IMR-90 (cell line): ENCODE measurements around the gene TM7SF2. TPM values are rescaled to one million over a fixed set of nuclear protein-coding genes. Genes with fewer than 3 reads are reported as not detected.

Source experiments
- ATAC-seq: fragments of 200-7000 bp; cut with Tn5 transposase; 2 replicates; pipeline ENCODE4 v1.9.1; 2020; ENCODE audit warnings: low read depth, mild to moderate bottlenecking, moderate library complexity
- BruUV-seq: library from RNA; stranded (reverse); fragments of 400-500 nt; replicated peaks from 2 replicates; lab custom pipeline; 2021; lab: Mats Ljungman, UMichigan
- CTCF ChIA-PET: fragments of 300-600 bp; formaldehyde crosslinking; extraction: SDS; loops from one replicate; lab custom pipeline; 2021; ENCODE audit warnings: antibody characterized with exemption; lab: Yijun Ruan, JAX
- POLR2A ChIA-PET: fragments of 300-600 bp; sonication (Branson Sonifier 250); formaldehyde crosslinking; loops from one replicate; lab custom pipeline; 2022; ENCODE audit warnings: antibody characterized with exemption; ENCODE audit not compliant: unreplicated experiment; lab: Charles Lee
- DNase-seq: peaks from one replicate; pipeline ENCODE4 v3.0.0; 2013
- H2AFZ ChIP-seq: replicated peaks from 2 replicates; pipeline ENCODE3; 2013; ENCODE audit warnings: low read length, mild to moderate bottlenecking; ENCODE audit not compliant: poor library complexity
- H2AK5ac ChIP-seq: 2 replicates; pipeline ENCODE4 v1.6.1; 2013; ENCODE audit warnings: low read depth, low read length, inconsistent platforms
- H2AK9ac ChIP-seq: replicated peaks from 2 replicates; pipeline ENCODE3; 2013; ENCODE audit warnings: mild to moderate bottlenecking, low read depth, low read length, moderate library complexity; ENCODE audit not compliant: poor library complexity
- H2BK120ac ChIP-seq: 2 replicates; pipeline ENCODE4 v1.6.1; 2013; ENCODE audit warnings: low read depth, low read length, inconsistent platforms
- H2BK15ac ChIP-seq: 3 replicates; pipeline ENCODE4 v1.6.1; 2013; ENCODE audit warnings: low read depth, low read length, inconsistent platforms
- H2BK20ac ChIP-seq: 2 replicates; pipeline ENCODE4 v1.6.1; 2013; ENCODE audit warnings: low read depth, mild to moderate bottlenecking, inconsistent platforms, low read length, moderate library complexity
- H2BK5ac ChIP-seq: 2 replicates; pipeline ENCODE4 v1.6.1; 2013; ENCODE audit warnings: mild to moderate bottlenecking, low read depth, low read length, inconsistent platforms; ENCODE audit not compliant: poor library complexity, severe bottlenecking
- H3K14ac ChIP-seq: replicated peaks from 2 replicates; pipeline ENCODE4 v1.6.1; 2013; ENCODE audit warnings: low read depth, low read length, inconsistent platforms
- H3K18ac ChIP-seq: 2 replicates; pipeline ENCODE4 v1.6.1; 2013; ENCODE audit warnings: low read depth, low read length, control low read depth
- H3K23ac ChIP-seq: 2 replicates; pipeline ENCODE4 v1.6.1; 2013; ENCODE audit warnings: low read depth, low read length, inconsistent platforms
- H3K27ac ChIP-seq: 2 replicates; pipeline ENCODE4 v1.5.1; 2013; ENCODE audit warnings: mild to moderate bottlenecking, control low read depth, low read length; ENCODE audit not compliant: insufficient read depth
- H3K27me3 ChIP-seq: 2 replicates; pipeline ENCODE4 v1.6.1; 2013; ENCODE audit warnings: low read length; ENCODE audit not compliant: control insufficient read depth, insufficient read depth
- H3K36me3 ChIP-seq: 2 replicates; pipeline ENCODE4 v1.6.1; 2013; ENCODE audit warnings: low read length, mixed read lengths; ENCODE audit not compliant: control insufficient read depth, insufficient read depth
- H3K4ac ChIP-seq: 2 replicates; pipeline ENCODE4 v1.6.1; 2013; ENCODE audit warnings: low read depth, low read length, inconsistent platforms
- H3K4me1 ChIP-seq: 2 replicates; pipeline ENCODE4 v1.6.1; 2013; ENCODE audit warnings: low read length, mixed read lengths; ENCODE audit not compliant: control insufficient read depth, insufficient read depth
- H3K4me2 ChIP-seq: 2 replicates; pipeline ENCODE4 v1.6.1; 2013; ENCODE audit warnings: low read depth, mild to moderate bottlenecking, control low read depth, low read length, moderate library complexity
- H3K4me3 ChIP-seq: 2 replicates; pipeline ENCODE4 v1.5.1; 2013; ENCODE audit warnings: low read depth, mild to moderate bottlenecking, control low read depth, low read length, moderate library complexity; ENCODE audit not compliant: insufficient read depth
- H3K56ac ChIP-seq: 2 replicates; pipeline ENCODE4 v1.6.1; 2013; ENCODE audit warnings: low read length, inconsistent platforms; ENCODE audit not compliant: insufficient read depth; ENCODE audit errors: extremely low read depth
- H3K79me1 ChIP-seq, 2 experiments: 2 replicates each; pipeline ENCODE4 v1.6.1; 2013; ENCODE audit warnings: low read length in 2 of 2, inconsistent platforms in 1 of 2, low read depth in 1 of 2
- H3K9ac ChIP-seq: 2 replicates; pipeline ENCODE4 v1.6.1; 2013; ENCODE audit warnings: low read depth, low read length, control low read depth
- H3K9me1 ChIP-seq: 2 replicates; pipeline ENCODE4 v1.6.1; 2013; ENCODE audit warnings: low read length, inconsistent platforms; ENCODE audit not compliant: insufficient read depth
- H3K9me3 ChIP-seq: 2 replicates; pipeline ENCODE4 v1.6.1; 2013; ENCODE audit warnings: low read length; ENCODE audit not compliant: control insufficient read depth, insufficient read depth
- H4K20me1 ChIP-seq: 2 replicates; pipeline ENCODE4 v1.6.1; 2013; ENCODE audit warnings: low read length, inconsistent platforms; ENCODE audit not compliant: insufficient read depth
- H4K5ac ChIP-seq: 2 replicates; pipeline ENCODE4 v1.6.1; 2013; ENCODE audit warnings: mild to moderate bottlenecking, low read depth, low read length, control low read depth
- H4K8ac ChIP-seq, 2 experiments: 2 replicates each; pipeline ENCODE4 v1.6.1; 2013; ENCODE audit warnings: low read depth in 2 of 2, low read length in 2 of 2, control low read depth in 1 of 2, inconsistent platforms in 1 of 2
- H4K91ac ChIP-seq: 2 replicates; pipeline ENCODE4 v1.6.1; 2013; ENCODE audit warnings: low read depth, low read length, inconsistent platforms; ENCODE audit not compliant: insufficient read depth
- CHD1 ChIP-seq: IDR thresholded peaks from 2 replicates; pipeline ENCODE4 v1.6.1; 2012; ENCODE audit warnings: low read depth, low read length, improper control_type of control experiment
- MAZ ChIP-seq: IDR thresholded peaks from 2 replicates; pipeline ENCODE4 v1.6.1; 2012; ENCODE audit warnings: low read depth, mild to moderate bottlenecking, low read length, improper control_type of control experiment, moderate library complexity, borderline replicate concordance
- MXI1 ChIP-seq: IDR thresholded peaks from 2 replicates; pipeline ENCODE4 v1.6.1; 2012; ENCODE audit warnings: low read depth, mild to moderate bottlenecking, low read length, moderate library complexity, borderline replicate concordance
- NFE2L2 ChIP-seq: fragments of 150-350 bp; IDR thresholded peaks from 2 replicates; pipeline ENCODE4 v1.6.1; 2016; ENCODE audit warnings: low read depth, mild to moderate bottlenecking, low read length
- RAD21 ChIP-seq: IDR thresholded peaks from 2 replicates; pipeline ENCODE4 v1.6.1; 2012; ENCODE audit warnings: low read length, improper control_type of control experiment
- WGBS, 2 experiments: methylation state at CpG; one replicate each; pipeline versions ENCODE4 v1.1.5 to v1.1.7; 2013; ENCODE audit warnings: missing lambda C conversion rate in 2 of 2; ENCODE audit not compliant: insufficient read length in 1 of 2; ENCODE audit errors: extremely low coverage in 2 of 2; 5-methylcytosine and 5-hydroxymethylcytosine counted together
- dilution Hi-C: fragments of 300-500 bp; cut with HindIII; formaldehyde crosslinking; loops from one replicate; pipeline ENCODE4 v1.14.3; 2018; ENCODE audit warnings: low sequenced_read_pairs; ENCODE audit not compliant: unreplicated experiment
- in situ Hi-C: fragments of 300-500 bp; cut with MboI; formaldehyde crosslinking; loops from 3 replicates; pipeline ENCODE4 v1.14.3; 2019; ENCODE audit warnings: low sequenced_read_pairs, inconsistent platforms, mixed read lengths
- intact Hi-C: fragments of 100-400 bp; cut with micrococcal nuclease; formaldehyde crosslinking; loops from 2 replicates; pipeline ENCODE4 v1.10.0; 2022
- polyA plus RNA-seq, 3 experiments: library from polyadenylated mRNA; depleted of rRNA; stranded (reverse); fragments of >200 nt; gene quantifications; 2 replicates each; pipeline ENCODE4 v1.2.3, GENCODE V29; 2012; ENCODE audit warnings: low replicate concordance in 1 of 3
- total RNA-seq: library from RNA; depleted of rRNA; stranded (reverse); fragments of >200 nt; gene quantifications from 2 replicates; pipeline ENCODE4 v1.2.3, GENCODE V29; 2012
- TF ChIP-seq, protein P1 (sequence below): conservative IDR thresholded peaks from 2 replicates; pipeline ENCODE4 v1.5.1; 2012; ENCODE audit warnings: mild to moderate bottlenecking, low read depth, low read length, improper control_type of control experiment

The TM7SF2 gene
- total and polyA plus RNA-seq, 2 of the 4 experiments (the other 2 are of a cell fraction) = 5.7 to 7.6 TPM

DNA sequence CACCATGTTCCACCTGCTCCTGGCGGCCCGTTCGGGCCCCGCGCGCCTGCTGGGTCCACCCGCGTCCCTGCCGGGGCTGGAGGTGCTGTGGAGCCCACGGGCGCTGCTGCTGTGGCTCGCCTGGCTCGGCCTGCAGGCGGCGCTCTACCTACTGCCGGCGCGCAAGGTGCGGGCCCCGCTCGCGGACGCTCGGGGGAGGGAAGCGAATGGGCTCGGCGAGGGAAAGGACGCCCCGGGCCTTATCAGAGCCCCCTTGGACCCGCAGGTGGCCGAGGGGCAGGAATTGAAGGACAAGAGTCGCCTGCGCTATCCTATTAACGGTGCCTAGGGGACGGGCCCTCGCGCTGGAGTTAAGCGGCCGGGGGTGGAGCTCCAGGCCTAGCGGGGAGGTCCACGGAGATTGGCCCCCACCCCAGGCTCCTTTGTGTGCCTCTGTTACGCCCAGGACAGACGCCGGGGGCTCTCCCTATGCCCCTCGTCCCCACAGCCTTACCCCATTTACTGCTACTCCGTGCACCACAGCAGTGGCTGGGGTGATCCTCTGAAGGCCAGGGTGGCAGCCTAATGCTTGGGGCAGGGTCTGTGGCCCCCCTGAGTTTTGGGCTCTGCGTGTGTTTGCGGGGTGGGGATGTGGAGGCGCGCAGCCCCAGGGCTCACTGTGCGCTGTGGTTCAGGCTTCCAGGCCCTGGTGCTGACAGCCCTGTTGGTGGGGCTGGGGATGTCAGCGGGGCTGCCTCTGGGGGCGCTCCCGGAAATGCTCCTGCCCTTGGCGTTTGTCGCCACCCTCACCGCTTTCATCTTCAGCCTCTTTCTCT, 1.1 kb downstream of the TM7SF2 start:
- intact Hi-C loops = loop anchor here (5.0 kb wide), 1 partner anchor 140 kb away; no protein-coding TSS in a partner anchor

More for the DNA sequence above, 1.1 kb downstream of the TM7SF2 start:
- ATAC-seq = peak; percentile 44
- POLR2A ChIA-PET = no interaction called here
- Histone ChIP-seq H3K27me3 (no peaks in the 10 kb centered on the region), H2AFZ (peak overlapping the region; percentile 95), H3K18ac (no peak overlapping the region), H3K56ac (no peak overlapping the region), H3K27ac (no peak overlapping the region), H2BK20ac (no peak overlapping the region), H3K4me2 (peak overlapping the region; percentile 88), H2BK15ac (no peak overlapping the region), H4K5ac (peak overlapping the region; percentile 72), H3K4ac (peak overlapping the region; percentile 62), H3K4me1 (peaks cover 20% of the 10 kb centered on the region), H2BK5ac (no peak overlapping the region), H4K20me1 (peaks cover 11% of the 10 kb centered on the region; the same call in 1 of the 2 replicates), H3K9ac (peak overlapping the region; percentile 16; the same call in 1 of the 2 replicates), H4K8ac (peak overlapping the region; percentile 5 to 88; a peak in 3 of 4 replicates), H3K79me1 (peaks cover 0 to 29% of the 10 kb centered on the region in 2 experiments), H2BK120ac (no peak overlapping the region), H4K91ac (no peak overlapping the region; the same call in 1 of the 2 replicates), H3K23ac (no peak overlapping the region), H3K9me1 (0 out of 2 replicates have a peak, but pooled peaks cover 2% of the 10 kb centered on the region), H3K9me3 (no peaks in the 10 kb centered on the region), H2AK5ac (peak overlapping the region; percentile 13; the same call in 1 of the 2 replicates), H3K14ac (0 out of 2 replicates have a peak overlapping the region, but pooled peaks have one; percentile 45), H2AK9ac (peak overlapping the region; percentile 92), H3K4me3 (peak overlapping the region; percentile 43), H3K36me3 (peaks cover 9% of the 10 kb centered on the region)
- CTCF ChIA-PET = interaction anchor here (1.0 to 3.5 kb wide), 2 partner anchors 14 to 72 kb away, joined by 3 to 15 read pairs; partner anchors contain the start of gene SAC3D1
- TF ChIP-seq NFE2L2 = no peak
- TF ChIP-seq, protein P1, sequence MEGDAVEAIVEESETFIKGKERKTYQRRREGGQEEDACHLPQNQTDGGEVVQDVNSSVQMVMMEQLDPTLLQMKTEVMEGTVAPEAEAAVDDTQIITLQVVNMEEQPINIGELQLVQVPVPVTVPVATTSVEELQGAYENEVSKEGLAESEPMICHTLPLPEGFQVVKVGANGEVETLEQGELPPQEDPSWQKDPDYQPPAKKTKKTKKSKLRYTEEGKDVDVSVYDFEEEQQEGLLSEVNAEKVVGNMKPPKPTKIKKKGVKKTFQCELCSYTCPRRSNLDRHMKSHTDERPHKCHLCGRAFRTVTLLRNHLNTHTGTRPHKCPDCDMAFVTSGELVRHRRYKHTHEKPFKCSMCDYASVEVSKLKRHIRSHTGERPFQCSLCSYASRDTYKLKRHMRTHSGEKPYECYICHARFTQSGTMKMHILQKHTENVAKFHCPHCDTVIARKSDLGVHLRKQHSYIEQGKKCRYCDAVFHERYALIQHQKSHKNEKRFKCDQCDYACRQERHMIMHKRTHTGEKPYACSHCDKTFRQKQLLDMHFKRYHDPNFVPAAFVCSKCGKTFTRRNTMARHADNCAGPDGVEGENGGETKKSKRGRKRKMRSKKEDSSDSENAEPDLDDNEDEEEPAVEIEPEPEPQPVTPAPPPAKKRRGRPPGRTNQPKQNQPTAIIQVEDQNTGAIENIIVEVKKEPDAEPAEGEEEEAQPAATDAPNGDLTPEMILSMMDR = peak; percentile 70
- peak; percentile 16; the same call in 1 of the 2 replicates for TF ChIP-seq RAD21
- TF ChIP-seq MAZ = peak; percentile 24; the same call in 1 of the 2 replicates
- no peak for TF ChIP-seq MXI1
- TF ChIP-seq CHD1 = no peak
- DNase-seq = peak; percentile 27
- dilution Hi-C loops (no loop called here), in situ Hi-C loops (no loop called here)
- no TSS peak for BruUV-seq
- WGBS, 2 experiments = 4% methylated on average over 34 of the region's 57 CpGs; no CpG with 5 or more reads in 1 of the 2 experiments
